C4-2B (cell line): ENCODE results near the gene PDGFA.

ENCODE experiments used
- H3K27ac ChIP-seq: fragments of 450-650 bp; 2 replicates; pipeline ENCODE4 v1.5.1; 2017
- ZFX ChIP-seq: fragments of 450-650 bp; IDR thresholded peaks from 2 replicates; pipeline ENCODE4 v1.6.1; 2017
- TF ChIP-seq, protein P1 (sequence below): fragments of 450-650 bp; conservative IDR thresholded peaks from 2 replicates; pipeline ENCODE4 v1.5.1; 2017; ENCODE audit warnings: mild to moderate bottlenecking

PDGFA gene

DNA sequence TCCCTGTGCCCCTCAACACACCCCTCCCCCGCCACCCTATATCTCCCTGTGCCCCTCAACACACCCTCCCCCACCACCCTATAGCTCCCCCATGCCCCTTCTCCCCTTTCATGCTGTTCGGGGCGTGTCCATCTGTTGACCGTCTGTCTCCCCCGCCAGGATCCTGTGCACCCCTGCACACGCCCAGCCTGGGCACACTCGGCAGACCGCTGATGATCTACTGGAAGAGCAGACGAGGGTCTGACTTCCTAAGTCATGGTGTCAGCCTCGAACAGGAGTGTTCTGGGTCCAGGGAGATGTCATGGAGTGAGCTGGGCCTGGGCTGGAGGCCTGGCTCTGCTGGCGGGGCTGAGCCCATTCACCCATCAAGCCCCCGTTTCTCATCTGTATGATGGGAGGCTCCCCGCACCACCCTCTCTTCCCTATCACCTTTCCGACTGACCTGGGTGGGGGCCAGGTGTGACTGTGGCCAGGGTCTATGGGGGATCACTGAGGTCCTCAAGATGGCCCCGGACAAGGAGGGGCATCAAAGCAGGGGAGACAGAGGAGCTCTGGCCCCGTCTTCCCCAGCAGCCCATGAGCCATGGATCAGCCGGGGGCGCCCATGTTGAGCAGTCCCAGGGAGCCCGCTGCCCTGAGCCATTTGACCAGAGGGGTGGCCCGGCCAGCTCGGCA, 48.3 kb downstream of the PDGFA start:
- no peak overlapping the region for H3K27ac ChIP-seq
- no peak for TF ChIP-seq ZFX
- TF ChIP-seq, protein P1, sequence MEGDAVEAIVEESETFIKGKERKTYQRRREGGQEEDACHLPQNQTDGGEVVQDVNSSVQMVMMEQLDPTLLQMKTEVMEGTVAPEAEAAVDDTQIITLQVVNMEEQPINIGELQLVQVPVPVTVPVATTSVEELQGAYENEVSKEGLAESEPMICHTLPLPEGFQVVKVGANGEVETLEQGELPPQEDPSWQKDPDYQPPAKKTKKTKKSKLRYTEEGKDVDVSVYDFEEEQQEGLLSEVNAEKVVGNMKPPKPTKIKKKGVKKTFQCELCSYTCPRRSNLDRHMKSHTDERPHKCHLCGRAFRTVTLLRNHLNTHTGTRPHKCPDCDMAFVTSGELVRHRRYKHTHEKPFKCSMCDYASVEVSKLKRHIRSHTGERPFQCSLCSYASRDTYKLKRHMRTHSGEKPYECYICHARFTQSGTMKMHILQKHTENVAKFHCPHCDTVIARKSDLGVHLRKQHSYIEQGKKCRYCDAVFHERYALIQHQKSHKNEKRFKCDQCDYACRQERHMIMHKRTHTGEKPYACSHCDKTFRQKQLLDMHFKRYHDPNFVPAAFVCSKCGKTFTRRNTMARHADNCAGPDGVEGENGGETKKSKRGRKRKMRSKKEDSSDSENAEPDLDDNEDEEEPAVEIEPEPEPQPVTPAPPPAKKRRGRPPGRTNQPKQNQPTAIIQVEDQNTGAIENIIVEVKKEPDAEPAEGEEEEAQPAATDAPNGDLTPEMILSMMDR: no peak

DNA sequence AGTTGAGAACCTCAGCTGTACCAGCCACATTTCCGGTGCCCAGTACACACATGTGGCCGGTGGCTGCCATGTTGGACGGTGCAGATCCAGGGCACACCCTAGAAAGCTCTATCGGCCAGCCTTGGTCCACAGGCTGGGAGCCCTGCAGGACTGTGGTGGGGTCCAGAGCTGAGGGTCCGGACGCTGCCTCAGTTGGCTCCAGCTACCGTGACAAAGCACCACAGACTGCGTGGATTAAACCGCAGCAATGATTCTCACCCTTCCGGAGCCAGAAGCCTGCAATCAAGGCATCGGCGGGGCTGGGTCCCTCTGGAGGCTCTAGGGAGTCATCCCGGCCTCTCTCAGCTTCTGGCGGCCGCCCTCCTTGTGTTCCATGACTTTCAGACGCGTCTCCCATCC, 50.1 kb downstream of the PDGFA start:
- TF ChIP-seq, protein P1: no peak
- TF ChIP-seq ZFX: no peak
- H3K27ac ChIP-seq: no peak overlapping the region

DNA sequence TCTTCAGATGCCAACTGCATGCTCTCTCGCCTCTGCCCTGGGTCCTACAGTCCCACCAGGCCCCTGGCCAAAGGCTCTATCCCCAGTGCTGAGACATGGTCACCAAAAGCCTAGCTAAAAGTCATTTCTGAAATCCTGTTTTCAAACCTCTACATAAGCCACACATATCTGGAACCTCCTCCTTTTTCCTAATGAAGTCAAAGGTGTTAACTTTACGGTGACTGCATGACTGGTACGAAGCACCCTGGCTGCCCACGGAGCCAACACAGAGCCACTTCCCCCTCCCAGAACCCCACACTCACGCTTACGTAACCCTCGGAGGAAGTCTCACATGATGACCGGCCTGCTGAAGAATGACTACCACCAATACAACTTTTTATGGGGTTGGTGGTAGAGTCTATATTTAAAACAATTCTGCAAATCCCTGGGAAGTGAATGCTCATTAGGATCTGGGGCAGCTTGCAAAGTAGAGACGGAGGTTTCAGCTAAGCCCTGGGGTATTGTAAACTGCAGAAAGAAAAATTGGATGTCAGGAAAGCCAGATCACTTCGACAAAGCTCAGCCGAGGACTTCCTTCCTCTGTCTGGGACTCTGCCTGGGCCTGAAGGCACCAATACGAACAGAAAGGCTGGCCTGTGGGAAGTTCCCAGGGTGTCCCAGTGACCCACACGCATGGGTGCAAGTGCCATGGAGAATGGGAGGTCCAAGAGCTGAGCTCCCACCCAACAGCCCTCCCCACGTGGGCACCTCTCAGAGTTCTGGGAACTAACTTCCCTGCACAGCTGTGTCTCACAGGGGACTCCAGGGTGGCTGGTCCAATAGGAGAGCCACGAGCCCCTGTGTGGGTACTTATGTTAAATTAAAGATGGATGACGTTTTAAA, 50.7 kb downstream of the PDGFA start:
- H3K27ac ChIP-seq: no peak overlapping the region
- TF ChIP-seq ZFX: no peak
- TF ChIP-seq, protein P1: no peak

DNA sequence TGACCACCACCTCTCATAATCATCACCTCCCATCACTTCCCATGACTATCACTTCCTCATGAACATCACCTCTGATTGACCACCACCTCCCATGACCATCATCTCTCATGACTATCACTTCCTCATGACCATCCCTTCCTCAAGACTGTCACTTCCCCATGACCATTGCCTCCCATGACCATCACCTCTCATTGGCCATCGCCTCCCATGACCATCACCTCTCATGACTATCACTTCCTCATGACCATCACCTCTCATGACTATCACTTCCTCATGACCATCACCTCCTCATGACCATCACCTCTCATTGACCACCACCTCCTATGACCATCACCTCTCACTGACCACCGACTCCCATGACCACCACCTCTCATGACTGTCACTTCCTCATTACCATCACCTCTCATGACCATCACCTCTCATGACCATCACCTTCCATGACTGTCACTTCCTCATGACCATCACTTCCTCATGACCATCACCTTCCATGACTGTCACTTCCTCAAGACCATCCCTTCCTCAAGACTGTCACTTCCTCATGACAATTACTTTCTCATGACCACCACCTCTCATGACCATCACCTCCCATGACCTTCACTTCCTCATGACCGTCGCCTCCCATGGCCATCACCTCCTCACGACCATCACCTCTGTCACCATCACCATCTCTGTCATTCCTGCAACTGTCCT, 51.6 kb downstream of the PDGFA start:
- TF ChIP-seq, protein P1: no peak
- no peak for TF ChIP-seq ZFX
- no peak overlapping the region for H3K27ac ChIP-seq

DNA sequence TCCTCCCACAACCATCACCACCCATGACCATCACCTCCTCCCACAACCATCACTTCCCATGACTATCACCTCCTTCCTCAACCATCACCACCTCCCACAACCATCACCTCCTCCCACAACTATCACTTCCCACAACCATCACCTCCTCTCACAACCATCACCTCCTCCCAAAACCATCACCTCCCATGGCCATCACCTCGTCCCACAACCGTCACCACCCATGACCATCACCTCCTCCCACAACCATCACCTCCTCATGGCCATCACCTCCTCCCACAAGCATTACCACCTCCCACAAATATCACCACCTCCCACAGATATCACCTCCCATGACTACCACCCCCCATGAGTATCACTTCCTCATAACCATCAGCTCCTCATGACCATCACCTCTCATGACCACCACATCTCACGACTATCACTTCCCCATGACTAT, 52.2 kb downstream of the PDGFA start:
- no peak overlapping the region for H3K27ac ChIP-seq
- TF ChIP-seq, protein P1: no peak
- no peak for TF ChIP-seq ZFX

DNA sequence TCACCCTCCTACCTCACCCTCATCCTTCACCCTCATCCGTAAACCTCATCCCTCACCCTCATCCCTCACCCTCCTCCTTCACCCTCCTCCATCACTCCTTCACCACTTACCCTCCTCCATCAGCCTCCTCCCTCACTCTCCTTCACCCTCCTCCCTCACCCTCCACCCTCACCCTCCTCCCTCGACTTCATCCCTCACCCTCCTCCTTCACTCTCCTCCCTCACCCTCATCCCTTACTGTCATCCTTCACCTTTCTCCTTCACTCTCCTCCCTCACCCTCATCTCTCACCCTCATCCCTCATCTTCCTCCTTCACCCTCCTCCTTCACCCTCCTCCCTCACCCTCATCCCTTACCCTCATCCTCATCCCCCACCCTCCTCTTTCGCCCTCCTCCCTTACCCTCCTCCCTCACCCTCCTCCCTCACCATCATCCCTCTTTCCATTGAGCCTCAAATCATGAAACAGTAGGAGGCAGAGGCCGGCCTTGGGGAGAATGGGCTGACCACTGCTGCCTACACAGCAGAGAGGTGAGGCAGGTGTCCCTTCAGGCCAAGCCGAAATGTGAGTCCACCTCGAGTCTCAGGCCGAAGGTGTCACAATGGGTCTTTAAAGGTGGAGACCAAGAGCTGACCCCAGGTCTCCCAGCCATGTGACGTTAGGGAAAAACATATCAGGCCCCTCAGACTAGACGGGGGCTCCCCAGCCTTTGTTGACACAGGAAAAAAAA, 53.0 kb downstream of the PDGFA start:
- TF ChIP-seq ZFX: no peak
- TF ChIP-seq, protein P1: no peak
- no peak overlapping the region for H3K27ac ChIP-seq
